Nephron progenitor cell (in vitro differentiated cells): Measurements from ENCODE around the gene BTBD1.
A peak's percentile ranks its signal among the peaks of the same experiment; 100 is the strongest.

ENCODE experiments used
- DNase-seq: peaks from one replicate; pipeline ENCODE4 v3.0.0; 2021
- H3K27ac Mint-ChIP-seq: 2 replicates; pipeline ENCODE4 v1.8.0; 2021; ENCODE audit warnings: mild to moderate bottlenecking, moderate library complexity, mixed read lengths
- H3K27me3 Mint-ChIP-seq: 2 replicates; pipeline ENCODE4 v1.8.0; 2021; ENCODE audit warnings: mild to moderate bottlenecking, low read depth, mixed read lengths; ENCODE audit not compliant: poor library complexity
- H3K36me3 Mint-ChIP-seq: 2 replicates; pipeline ENCODE4 v1.8.0; 2021; ENCODE audit warnings: low read depth, mixed read lengths
- H3K4me1 Mint-ChIP-seq: 2 replicates; pipeline ENCODE4 v1.8.0; 2021; ENCODE audit warnings: mixed read lengths
- H3K4me3 Mint-ChIP-seq: 2 replicates; pipeline ENCODE4 v1.8.0; 2021; ENCODE audit warnings: mild to moderate bottlenecking, moderate library complexity, mixed read lengths
- H3K9me3 Mint-ChIP-seq: 2 replicates; pipeline ENCODE4 v1.8.0; 2021; ENCODE audit warnings: mild to moderate bottlenecking, moderate library complexity, mixed read lengths
- CTCF ChIP-seq: fragments of 200-600 bp; sonication (generic); IDR thresholded peaks from 2 replicates; pipeline ENCODE4 v1.5.0; 2021; ENCODE audit warnings: antibody characterized with exemption

Gene BTBD1

GRCh38 chr15:83061680-83062079 is 5.4 kb downstream of the BTBD1 start:
- H3K27ac Mint-ChIP-seq, result no peak overlapping the region
- no peak overlapping the region for H3K4me3 Mint-ChIP-seq
- DNase-seq, result no peak
- H3K9me3 Mint-ChIP-seq, result no peaks in the 10 kb centered on the region
- peaks cover 4% of the 10 kb centered on the region for H3K4me1 Mint-ChIP-seq
- TF ChIP-seq CTCF, result no peak
- H3K36me3 Mint-ChIP-seq, result peaks cover 13% of the 10 kb centered on the region
- no peaks in the 10 kb centered on the region for H3K27me3 Mint-ChIP-seq

GRCh38 chr15:83057696-83058376 is 9.2 kb downstream of the BTBD1 start:
- Mint-ChIP-seq H3K4me1 (no peaks in the 10 kb centered on the region), H3K27ac (peak overlapping the region; percentile 21), H3K36me3 (peaks cover 26% of the 10 kb centered on the region), H3K9me3 (no peaks in the 10 kb centered on the region), H3K27me3 (no peaks in the 10 kb centered on the region), H3K4me3 (no peak overlapping the region)
- no peak for DNase-seq
- TF ChIP-seq CTCF, result no peak

- H3K27me3 Mint-ChIP-seq, result no peaks in the 10 kb centered on the region
- H3K36me3 Mint-ChIP-seq, result peaks cover 30% of the 10 kb centered on the region
- TF ChIP-seq CTCF, result no peak
- no peak overlapping the region for H3K4me3 Mint-ChIP-seq
- H3K4me1 Mint-ChIP-seq, result no peaks in the 10 kb centered on the region
- DNase-seq, result no peak
- no peaks in the 10 kb centered on the region for H3K9me3 Mint-ChIP-seq
- H3K27ac Mint-ChIP-seq, result no peak overlapping the region
These were observed 10.1 kb downstream of the BTBD1 start for GRCh38 chr15:83057002-83057401.

- no peaks in the 10 kb centered on the region for H3K9me3 Mint-ChIP-seq
- H3K27me3 Mint-ChIP-seq, result no peaks in the 10 kb centered on the region
- peaks cover 56% of the 10 kb centered on the region for H3K36me3 Mint-ChIP-seq
- no peak overlapping the region for H3K4me3 Mint-ChIP-seq
- TF ChIP-seq CTCF, result no peak
- H3K27ac Mint-ChIP-seq, result no peak overlapping the region
- no peak for DNase-seq
- H3K4me1 Mint-ChIP-seq, result no peaks in the 10 kb centered on the region
These were observed 13.9 kb downstream of the BTBD1 start for GRCh38 chr15:83053151-83053550.

- Mint-ChIP-seq H3K27me3 (no peaks in the 10 kb centered on the region), H3K4me3 (no peak overlapping the region), H3K9me3 (no peaks in the 10 kb centered on the region), H3K36me3 (peaks cover 84% of the 10 kb centered on the region), H3K4me1 (no peaks in the 10 kb centered on the region), H3K27ac (no peak overlapping the region)
- TF ChIP-seq CTCF, result no peak
- no peak for DNase-seq
These were observed 20.4 kb downstream of the BTBD1 start for GRCh38 chr15:83046558-83047127.

GRCh38 chr15:83044156-83044555 is 22.9 kb downstream of the BTBD1 start:
- no peak for TF ChIP-seq CTCF
- H3K4me1 Mint-ChIP-seq, result no peaks in the 10 kb centered on the region
- peaks cover 10% of the 10 kb centered on the region for H3K9me3 Mint-ChIP-seq
- no peaks in the 10 kb centered on the region for H3K27me3 Mint-ChIP-seq
- DNase-seq, result no peak
- H3K4me3 Mint-ChIP-seq, result no peak overlapping the region
- H3K27ac Mint-ChIP-seq, result no peak overlapping the region
- H3K36me3 Mint-ChIP-seq, result peaks cover 89% of the 10 kb centered on the region
